ENCODE data around the gene TCAP. TPM values are rescaled to one million over a fixed set of nuclear protein-coding genes. Genes with fewer than 3 reads are reported as not detected.

TCAP gene
- total RNA-seq, 3 donors from 2014 or later (not counting 1 experiment from before 2014, with no cell fraction given) = 1.3 to 3.8 (median 2.4) TPM

GRCh38 chr17:39626171-39627046, 38.7 kb upstream of the TCAP start, which contains the start of gene PPP1R1B:
TSS of gene PPP1R1B (plus strand) at chr17:39626952. CDS start at chr17:39627393, 441 bp downstream.
- Mint-ChIP-seq H3K4me3 (no peak within 1 kb of the TSS), H3K27ac (no peak within 1 kb of the TSS), H3K27me3 (ENCODE audit: low read depth in 2 of 2) (peaks cover 10 to 31% of the 10 kb centered on the region in 2 donors), H3K36me3 (no peaks in the 10 kb centered on the region), H3K4me1 (peaks cover 16 to 32% of the 10 kb centered on the region in 2 donors), H3K9me3 (no peaks in the 10 kb centered on the region)
- peaks cover 28% of the 10 kb centered on the region for H3K4me1 ChIP-seq (ENCODE audit: control insufficient read depth, insufficient read depth, low read length)
- intact Hi-C loops (cut with micrococcal nuclease) = no loop called here
- no peak within 1 kb of the TSS for H3K4me3 ChIP-seq (ENCODE audit: low read length)
- no peak for ATAC-seq
- no peaks in the 10 kb centered on the region for H3K9me3 ChIP-seq (ENCODE audit: control insufficient read depth, insufficient read depth, low read length)
- H3K36me3 ChIP-seq (ENCODE audit: control insufficient read depth, insufficient read depth, low read length) = no peaks in the 10 kb centered on the region
- TF ChIP-seq CTCF (IDR thresholded peaks at IDR 0.05) = no peak
- H3K27me3 ChIP-seq (ENCODE audit: control insufficient read depth, insufficient read depth, low read length) = peaks cover 13% of the 10 kb centered on the region
- WGBS (ENCODE audit: insufficient coverage) = 23% methylated on average over 29 of the region's 29 CpGs
- no peak within 1 kb of the TSS for H3K27ac ChIP-seq (ENCODE audit: low read length)
- DNase-seq = peak in 1 of 2 donors; percentile 23

GRCh38 chr17:39627047-39627711, 38.0 kb upstream of the TCAP start:
- H3K27ac ChIP-seq (ENCODE audit: low read length) = no peak overlapping the region
- no peaks in the 10 kb centered on the region for H3K36me3 Mint-ChIP-seq
- H3K4me3 Mint-ChIP-seq = no peak overlapping the region
- WGBS (ENCODE audit: insufficient coverage) = 9% methylated on average over 72 of the region's 72 CpGs
- H3K27me3 ChIP-seq (ENCODE audit: control insufficient read depth, insufficient read depth, low read length) = peaks cover 13% of the 10 kb centered on the region
- ATAC-seq (no peak), DNase-seq (peak in 1 of 2 donors; percentile 24)
- no peak for TF ChIP-seq CTCF (IDR thresholded peaks at IDR 0.05)
- no peaks in the 10 kb centered on the region for H3K36me3 ChIP-seq (ENCODE audit: control insufficient read depth, insufficient read depth, low read length)
- no peak overlapping the region for H3K4me3 ChIP-seq (ENCODE audit: low read length)
- H3K9me3 Mint-ChIP-seq = no peaks in the 10 kb centered on the region
- H3K27me3 Mint-ChIP-seq (ENCODE audit: low read depth in 2 of 2) = peaks cover 10 to 34% of the 10 kb centered on the region in 2 donors
- H3K9me3 ChIP-seq (ENCODE audit: control insufficient read depth, insufficient read depth, low read length) = no peaks in the 10 kb centered on the region
- H3K4me1 ChIP-seq (ENCODE audit: control insufficient read depth, insufficient read depth, low read length) = peaks cover 21% of the 10 kb centered on the region
- intact Hi-C loops (cut with micrococcal nuclease) = no loop called here
- H3K4me1 Mint-ChIP-seq = peaks cover 10 to 26% of the 10 kb centered on the region in 2 donors
- H3K27ac Mint-ChIP-seq = no peak overlapping the region

- no peak for ATAC-seq
- no peak overlapping the region for H3K27ac Mint-ChIP-seq
- H3K4me3 Mint-ChIP-seq = no peak overlapping the region
- Histone ChIP-seq H3K4me1 (ENCODE audit: control insufficient read depth, insufficient read depth, low read length) (peaks cover 16% of the 10 kb centered on the region), H3K27ac (ENCODE audit: low read length) (no peak overlapping the region), H3K9me3 (ENCODE audit: control insufficient read depth, insufficient read depth, low read length) (no peaks in the 10 kb centered on the region), H3K27me3 (ENCODE audit: control insufficient read depth, insufficient read depth, low read length) (peaks cover 13% of the 10 kb centered on the region), H3K36me3 (ENCODE audit: control insufficient read depth, insufficient read depth, low read length) (no peaks in the 10 kb centered on the region), H3K4me3 (ENCODE audit: low read length) (no peak overlapping the region)
- WGBS (ENCODE audit: insufficient coverage) = 87% methylated on average over 14 of the region's 16 CpGs
- peaks cover 6 to 23% of the 10 kb centered on the region in 2 donors for H3K4me1 Mint-ChIP-seq
- intact Hi-C loops (cut with micrococcal nuclease) = no loop called here
- TF ChIP-seq CTCF (IDR thresholded peaks at IDR 0.05) = no peak
- H3K36me3 Mint-ChIP-seq = no peaks in the 10 kb centered on the region
- peaks cover 10 to 34% of the 10 kb centered on the region in 2 donors for H3K27me3 Mint-ChIP-seq (ENCODE audit: low read depth in 2 of 2)
- no peaks in the 10 kb centered on the region for H3K9me3 Mint-ChIP-seq
- no peak for DNase-seq
These were observed 37.2 kb upstream of the TCAP start for GRCh38 chr17:39627712-39628516.

All from natural killer cell (primary cell).